GM12878 (cell line): ENCODE measurements around the gene TANK. TPM values are rescaled to one million over a fixed set of nuclear protein-coding genes. Genes with fewer than 3 reads are reported as not detected.

Experiments used
- ATAC-seq: fragments of 200-7000 bp; cut with Tn5 transposase; 3 replicates; pipeline ENCODE4 v1.9.1; 2020; ENCODE audit warnings: mild to moderate bottlenecking, moderate library complexity
- BruUV-seq: library from RNA; stranded (reverse); fragments of 400-500 nt; replicated peaks from 2 replicates; lab custom pipeline; 2021; lab: Mats Ljungman, UMichigan
- CTCF ChIA-PET: fragments of 300-600 bp; sonication (Branson Sonifier 250); formaldehyde crosslinking; extraction: SDS; loops from one replicate; lab custom pipeline; 2021; ENCODE audit warnings: inconsistent platforms; lab: Yijun Ruan, JAX
- POLR2A ChIA-PET: fragments of 350-600 bp; formaldehyde crosslinking; extraction: SDS; loops from one replicate; lab custom pipeline; 2021; ENCODE audit warnings: inconsistent platforms; lab: Charles Lee
- RAD21 ChIA-PET: fragments of 300-600 bp; sonication (Branson Sonifier 250); formaldehyde crosslinking; loops from one replicate; lab custom pipeline; 2023; ENCODE audit warnings: antibody characterized with exemption; ENCODE audit not compliant: unreplicated experiment; lab: Charles Lee
- SMC1A ChIA-PET: fragments of 300-600 bp; sonication (Branson Sonifier 250); formaldehyde crosslinking; loops from one replicate; lab custom pipeline; 2023; ENCODE audit not compliant: unreplicated experiment, uncharacterized antibody; lab: Charles Lee
- DNase-seq: peaks from one replicate; pipeline ENCODE4 v3.0.0-alpha.2; 2011; ENCODE audit warnings: low read depth, low spot score
- FAIRE-seq: peaks from 3 replicates; lab custom pipeline; 2011; peaks lifted over from hg19 to GRCh38; lab: Jason Lieb, UNC
- H2AFZ ChIP-seq: 2 replicates; pipeline ENCODE4 v1.6.0; 2011; ENCODE audit warnings: low read depth, low read length, control low read depth; ENCODE audit not compliant: control insufficient read depth
- H3K27ac ChIP-seq: 2 replicates; pipeline ENCODE4 v1.5.1; 2011; ENCODE audit warnings: control low read depth; ENCODE audit not compliant: control insufficient read depth, insufficient read depth
- H3K27me3 ChIP-seq, 2 experiments: replicated peaks in 1 of 2; 2 replicates each; pipeline versions ENCODE4 v1.6.0 to v1.6.1; 2011; ENCODE audit warnings: low read length in 1 of 2; ENCODE audit not compliant: control insufficient read depth in 2 of 2, insufficient read depth in 2 of 2
- H3K36me3 ChIP-seq, 2 experiments: 2 replicates each; pipeline ENCODE4 v1.5.1; 2011; ENCODE audit warnings: low read length in 1 of 2; ENCODE audit not compliant: control insufficient read depth in 2 of 2, insufficient read depth in 2 of 2
- H3K4me1 ChIP-seq: 2 replicates; pipeline ENCODE4 v1.6.1; 2011; ENCODE audit warnings: mild to moderate bottlenecking, low read length, moderate library complexity, mixed read lengths; ENCODE audit not compliant: control insufficient read depth, insufficient read depth
- H3K4me2 ChIP-seq: 2 replicates; pipeline ENCODE4 v1.6.0; 2011; ENCODE audit warnings: control low read depth; ENCODE audit not compliant: control insufficient read depth, insufficient read depth
- H3K4me3 ChIP-seq: fragments of 200-600 bp; sonication (generic); 2 replicates; pipeline ENCODE4 v1.5.1; 2016
- H3K79me2 ChIP-seq: 2 replicates; pipeline ENCODE4 v1.6.0; 2011; ENCODE audit warnings: low read length; ENCODE audit not compliant: control insufficient read depth, insufficient read depth
- H3K9ac ChIP-seq: 2 replicates; pipeline ENCODE4 v1.8.0; 2011; ENCODE audit warnings: low read length, control low read depth, mixed read lengths; ENCODE audit not compliant: control insufficient read depth, insufficient read depth
- H3K9me3 ChIP-seq: replicated peaks from 3 replicates; pipeline ENCODE4 v1.5.1; 2011; ENCODE audit warnings: mild to moderate bottlenecking, low read length; ENCODE audit not compliant: control insufficient read depth, insufficient read depth
- H4K20me1 ChIP-seq: 2 replicates; pipeline ENCODE4 v1.6.0; 2011; ENCODE audit not compliant: control insufficient read depth, insufficient read depth
- CBX3 ChIP-seq: fragments of 200-600 bp; sonication (generic); IDR thresholded peaks from 2 replicates; pipeline ENCODE4 v1.6.1; 2016; ENCODE audit warnings: low read depth, borderline replicate concordance
- FOXK2 ChIP-seq: fragments of 450-650 bp; IDR thresholded peaks from 2 replicates; pipeline ENCODE4 v1.6.1; 2017; ENCODE audit warnings: mild to moderate bottlenecking, moderate library complexity
- NR2C1 ChIP-seq: fragments of 450-650 bp; IDR thresholded peaks from 2 replicates; pipeline ENCODE4 v1.6.1; 2017; ENCODE audit warnings: antibody characterized with exemption, mild to moderate bottlenecking, moderate library complexity
- POU2F2 ChIP-seq: IDR thresholded peaks from 3 replicates; pipeline ENCODE4 v1.6.1; 2011; ENCODE audit warnings: low read depth, mild to moderate bottlenecking, low read length, borderline replicate concordance
- ZNF592 ChIP-seq: fragments of 450-650 bp; IDR thresholded peaks from 2 replicates; pipeline ENCODE4 v1.6.1; 2017; ENCODE audit warnings: mild to moderate bottlenecking, moderate library complexity
- in situ Hi-C: fragments of 300-500 bp; cut with MboI; formaldehyde crosslinking; loops from 9 replicates; pipeline ENCODE4 v1.14.3; 2018; ENCODE audit warnings: mixed read lengths
- intact Hi-C: fragments of 100-400 bp; cut with micrococcal nuclease; formaldehyde crosslinking; loops from one replicate; pipeline ENCODE4 v1.14.2; 2022; ENCODE audit not compliant: unreplicated experiment
- polyA plus RNA-seq, 11 experiments: library from polyadenylated mRNA; depleted of rRNA in 4 of 11; unstranded in 6 of 11; stranded (reverse) in 5 of 11; fragments of >200 nt; fragmentation: Nextera tagmentation in 4 of 11; fragmentation: Illumina TruSeq in 1 of 11; extraction: Ambion mirVana in 4 of 11; extraction: Trizol in 1 of 11; gene quantifications; 1 replicate in 1 of 11; 2 replicates in 10 of 11; pipeline versions ENCODE4 v1.2.1 to v1.2.3, GENCODE V29; 2011 to 2016; ENCODE audit warnings: inconsistent platforms in 2 of 11, missing spikeins in 2 of 11, low read depth in 1 of 11
- total RNA-seq, 4 experiments: library from RNA; depleted of rRNA in 3 of 4; stranded (reverse); fragments of >200 nt in 3 of 4; fragmentation: Illumina TruSeq in 1 of 4; extraction: Trizol in 1 of 4; gene quantifications; 2 replicates each; pipeline versions ENCODE4 v1.2.1 to v1.2.3, GENCODE V29; 2013 to 2021
- TF ChIP-seq, protein P1 (sequence below): fragments of 450-650 bp; IDR thresholded peaks from 2 replicates; pipeline ENCODE4 v1.6.1; 2017; ENCODE audit warnings: borderline replicate concordance
- TF ChIP-seq, protein P2 (sequence below): fragments of 450-650 bp; formaldehyde crosslinking; IDR thresholded peaks from 2 replicates; pipeline ENCODE4 v1.4.0; 2022; ENCODE audit warnings: mild to moderate bottlenecking, moderate library complexity

The TANK gene
- total and polyA plus RNA-seq, 10 of the 15 experiments (the other 5 are each of a cell fraction or from before 2014, with no cell fraction given): 48.6 to 127 (median 103) TPM

DNA sequence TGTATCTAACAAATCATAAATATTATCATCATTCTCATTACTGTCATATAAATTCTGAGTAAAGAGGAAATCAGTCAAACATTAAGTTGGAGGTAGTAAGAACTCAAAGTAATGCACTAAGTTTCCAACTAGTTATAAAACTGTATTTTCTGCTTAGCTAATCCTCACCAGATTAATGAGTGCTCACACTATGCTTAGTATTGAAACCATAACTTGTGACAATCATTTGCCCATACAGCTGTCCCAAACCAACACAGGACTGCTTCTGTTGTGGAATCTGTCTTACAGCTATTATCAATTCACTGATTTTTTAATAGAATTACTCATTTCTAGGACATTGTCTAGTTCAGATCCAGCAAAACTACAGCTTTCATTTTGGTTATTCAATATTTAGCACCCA is 41.5 kb upstream of the TANK start:
- FAIRE-seq: no peak
- DNase-seq: no peak
- Histone ChIP-seq H3K4me3 (no peak overlapping the region), H3K4me2 (no peak overlapping the region), H3K27ac (no peak overlapping the region), H3K36me3 (no peaks in the 10 kb centered on the region), H3K9me3 (no peaks in the 10 kb centered on the region), H4K20me1 (no peaks in the 10 kb centered on the region), H3K27me3 (no peaks in the 10 kb centered on the region), H3K4me1 (no peaks in the 10 kb centered on the region), H2AFZ (no peak overlapping the region), H3K9ac (no peak overlapping the region), H3K79me2 (no peaks in the 10 kb centered on the region)
- no TSS peak for BruUV-seq
- RAD21 ChIA-PET: interaction anchor here (0.9 to 2.1 kb wide), 8 partner anchors 12 to 105 kb away, joined by 3 to 11 read pairs (median 3); no protein-coding TSS in a partner anchor
- CTCF ChIA-PET: interaction anchor here (1.0 to 8.1 kb wide), 8 partner anchors 8 to 104 kb away, joined by 3 to 68 read pairs (median 6); no protein-coding TSS in a partner anchor
- in situ Hi-C loops (no loop called here), intact Hi-C loops (no loop called here)
- TF ChIP-seq NR2C1: no peak
- TF ChIP-seq, protein P1, sequence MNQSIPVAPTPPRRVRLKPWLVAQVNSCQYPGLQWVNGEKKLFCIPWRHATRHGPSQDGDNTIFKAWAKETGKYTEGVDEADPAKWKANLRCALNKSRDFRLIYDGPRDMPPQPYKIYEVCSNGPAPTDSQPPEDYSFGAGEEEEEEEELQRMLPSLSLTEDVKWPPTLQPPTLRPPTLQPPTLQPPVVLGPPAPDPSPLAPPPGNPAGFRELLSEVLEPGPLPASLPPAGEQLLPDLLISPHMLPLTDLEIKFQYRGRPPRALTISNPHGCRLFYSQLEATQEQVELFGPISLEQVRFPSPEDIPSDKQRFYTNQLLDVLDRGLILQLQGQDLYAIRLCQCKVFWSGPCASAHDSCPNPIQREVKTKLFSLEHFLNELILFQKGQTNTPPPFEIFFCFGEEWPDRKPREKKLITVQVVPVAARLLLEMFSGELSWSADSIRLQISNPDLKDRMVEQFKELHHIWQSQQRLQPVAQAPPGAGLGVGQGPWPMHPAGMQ: no peak
- TF ChIP-seq ZNF592: no peak
- no peak for TF ChIP-seq FOXK2
- TF ChIP-seq, protein P2, sequence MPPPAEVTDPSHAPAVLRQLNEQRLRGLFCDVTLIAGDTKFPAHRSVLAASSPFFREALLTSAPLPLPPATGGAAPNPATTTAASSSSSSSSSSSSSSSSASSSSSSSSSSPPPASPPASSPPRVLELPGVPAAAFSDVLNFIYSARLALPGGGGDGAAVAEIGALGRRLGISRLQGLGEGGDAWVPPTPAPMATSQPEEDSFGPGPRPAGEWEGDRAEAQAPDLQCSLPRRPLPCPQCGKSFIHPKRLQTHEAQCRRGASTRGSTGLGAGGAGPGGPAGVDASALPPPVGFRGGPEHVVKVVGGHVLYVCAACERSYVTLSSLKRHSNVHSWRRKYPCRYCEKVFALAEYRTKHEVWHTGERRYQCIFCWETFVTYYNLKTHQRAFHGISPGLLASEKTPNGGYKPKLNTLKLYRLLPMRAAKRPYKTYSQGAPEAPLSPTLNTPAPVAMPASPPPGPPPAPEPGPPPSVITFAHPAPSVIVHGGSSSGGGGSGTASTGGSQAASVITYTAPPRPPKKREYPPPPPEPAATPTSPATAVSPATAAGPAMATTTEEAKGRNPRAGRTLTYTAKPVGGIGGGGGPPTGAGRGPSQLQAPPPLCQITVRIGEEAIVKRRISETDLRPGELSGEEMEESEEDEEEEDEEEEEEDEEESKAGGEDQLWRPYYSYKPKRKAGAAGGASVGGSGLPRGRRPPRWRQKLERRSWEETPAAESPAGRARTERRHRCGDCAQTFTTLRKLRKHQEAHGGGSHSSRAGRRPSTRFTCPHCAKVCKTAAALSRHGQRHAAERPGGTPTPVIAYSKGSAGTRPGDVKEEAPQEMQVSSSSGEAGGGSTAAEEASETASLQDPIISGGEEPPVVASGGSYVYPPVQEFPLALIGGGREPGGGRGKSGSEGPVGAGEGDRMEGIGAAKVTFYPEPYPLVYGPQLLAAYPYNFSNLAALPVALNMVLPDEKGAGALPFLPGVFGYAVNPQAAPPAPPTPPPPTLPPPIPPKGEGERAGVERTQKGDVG (CRISPR knock-in tag): no peak
- no peak for TF ChIP-seq CBX3
- TF ChIP-seq POU2F2: no peak
- POLR2A ChIA-PET: interaction anchor here (0.8 to 4.1 kb wide), 8 partner anchors 11 to 73 kb away, joined by 3 to 16 read pairs (median 4); no protein-coding TSS in a partner anchor
- peak; percentile 57 for ATAC-seq
- SMC1A ChIA-PET: interaction anchor here (0.6 to 9.4 kb wide), 16 partner anchors 10 to 114 kb away, joined by 3 to 79 read pairs (median 4); no protein-coding TSS in a partner anchor
